Mucosa of descending colon (tissue), 3 donors: ENCODE measurements around the gene DPEP2. TPM values are rescaled to one million over a fixed set of nuclear protein-coding genes. Genes with fewer than 3 reads are reported as not detected.

Source experiments
- ATAC-seq: fragments of 200-7000 bp; cut with Tn5 transposase; one replicate; pipeline ENCODE4 v1.9.1; 2020; ENCODE audit warnings: mild to moderate bottlenecking, moderate library complexity
- DNase-seq, 3 donors: peaks; one replicate each; pipeline ENCODE4 v3.0.0-alpha.2; 2020
- H3K36me3 ChIP-seq: fragments of 200-600 bp; one replicate; pipeline ENCODE4 v1.8.0; 2021; ENCODE audit warnings: low read depth, mild to moderate bottlenecking
- H3K4me1 ChIP-seq: fragments of 200-600 bp; one replicate; pipeline ENCODE4 v1.8.0; 2021; ENCODE audit warnings: low read depth, mild to moderate bottlenecking
- H3K4me3 ChIP-seq: fragments of 200-600 bp; one replicate; pipeline ENCODE4 v1.8.0; 2021; ENCODE audit warnings: mild to moderate bottlenecking
- H3K9me3 ChIP-seq: fragments of 200-600 bp; one replicate; pipeline ENCODE4 v1.8.0; 2021; ENCODE audit warnings: mild to moderate bottlenecking
- CTCF ChIP-seq: fragments of 200-600 bp; IDR thresholded peaks from one replicate; pipeline ENCODE4 v1.8.0; 2022; ENCODE audit warnings: antibody characterized with exemption, mild to moderate bottlenecking
- intact Hi-C, 2 donors: fragments of 100-400 bp; cut with DNase I in 1 of 2; cut with micrococcal nuclease in 1 of 2; formaldehyde crosslinking; loops; one replicate each; pipeline versions ENCODE4 v1.11.0 to v1.11.1; 2022; cut with DNase I, micrococcal nuclease
- total RNA-seq, 3 donors: library from RNA; stranded (reverse); fragmentation: NEBNext Ultra II Directional in 2 of 3; extraction: Animal tissue kit (Norgen Biotek cat#: 25700) in 2 of 3; gene quantifications; one replicate each; pipeline versions ENCODE4 v1.2.1 to v1.2.4, GENCODE V29; 2021 to 2023
- donor health status: DM: no; HTN: no; CAD: no; lungs with moderate emphysema.
- donor health status: DM: no; HTN: no; CAD: no.
- donor health status: DM: no; HTN: yes; CAD: no.

DPEP2 gene
- total RNA-seq, 3 donors from 2014 or later, result 1.5 to 2.8 (median 1.6) TPM

GRCh38 chr16:67965668-67966548 lies 33.4 kb downstream of the DPEP2 start:
- intact Hi-C loops, result no loop called here
- H3K4me1 ChIP-seq, result peaks cover 22% of the 10 kb centered on the region

GRCh38 chr16:67964477-67965131 lies 34.7 kb downstream of the DPEP2 start:
- no peak for DNase-seq
- Histone ChIP-seq H3K36me3 (no peaks in the 10 kb centered on the region), H3K4me1 (peaks cover 22% of the 10 kb centered on the region), H3K9me3 (no peaks in the 10 kb centered on the region), H3K4me3 (no peak overlapping the region)
- intact Hi-C loops, result no loop called here
- ATAC-seq, result no peak
- no peak for TF ChIP-seq CTCF

More at GRCh38 chr16:67965668-67966548, 33.4 kb downstream of the DPEP2 start:
- no peak overlapping the region for H3K4me3 ChIP-seq
- H3K36me3 ChIP-seq, result no peaks in the 10 kb centered on the region
- no peaks in the 10 kb centered on the region for H3K9me3 ChIP-seq
- DNase-seq, result no peak
- TF ChIP-seq CTCF, result no peak
- ATAC-seq, result no peak

DNA sequence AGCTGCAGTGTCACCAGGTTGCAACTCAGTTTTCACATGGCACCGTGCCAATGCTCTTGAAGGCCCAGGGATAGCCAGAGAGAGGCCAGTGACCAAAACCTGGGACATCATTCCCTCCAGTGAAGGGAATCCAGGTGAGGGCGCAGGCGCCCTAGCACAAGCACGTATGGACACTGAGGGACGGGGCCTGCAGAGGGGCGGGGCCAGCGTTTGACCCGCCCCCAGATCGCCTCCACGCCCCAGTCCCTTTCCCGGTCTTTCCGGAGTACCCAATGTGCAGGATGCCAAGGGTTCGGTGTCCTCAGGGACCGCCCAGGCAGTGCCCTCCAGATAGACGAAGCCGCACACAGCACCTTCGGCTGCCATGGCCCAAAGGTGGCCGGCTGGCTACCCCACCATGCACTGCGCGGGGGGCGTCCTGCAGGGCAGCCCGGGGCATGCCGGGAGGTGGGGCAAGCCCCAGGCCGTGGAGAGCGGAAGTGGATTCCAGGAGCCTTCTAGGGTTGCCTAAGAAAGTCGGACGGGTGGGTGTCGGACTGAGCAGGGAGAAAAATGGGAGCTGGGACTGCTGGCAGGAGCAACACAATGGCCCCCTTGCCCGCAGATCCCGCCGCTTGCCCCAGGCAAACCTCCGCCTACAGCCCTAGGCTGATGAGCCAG lies 35.5 kb downstream of the DPEP2 start:
- no peak for TF ChIP-seq CTCF
- intact Hi-C loops, result no loop called here
- Histone ChIP-seq H3K36me3 (no peaks in the 10 kb centered on the region), H3K4me3 (no peak overlapping the region), H3K9me3 (no peaks in the 10 kb centered on the region), H3K4me1 (peaks cover 27% of the 10 kb centered on the region)
- no peak for ATAC-seq
- no peak for DNase-seq

DNA sequence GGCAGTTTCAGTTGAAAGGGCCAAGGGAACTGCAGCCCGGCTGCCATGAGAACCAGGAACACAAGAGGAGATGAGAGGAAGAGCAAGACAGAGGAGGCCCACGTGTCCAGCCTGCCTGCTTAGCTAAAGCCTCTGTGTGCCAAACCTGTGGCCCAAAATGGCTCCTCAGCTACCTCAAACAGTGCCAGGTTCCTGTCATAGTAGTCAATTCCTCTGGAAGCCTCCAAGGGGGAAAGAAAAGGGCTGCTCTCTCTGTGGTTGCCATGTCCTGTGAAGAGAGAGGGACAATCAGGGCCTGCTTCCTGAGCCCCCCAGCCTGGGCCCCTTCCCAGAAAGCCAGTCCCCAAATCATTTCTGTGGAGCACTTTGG lies 36.0 kb downstream of the DPEP2 start:
- DNase-seq (no peak), ATAC-seq (no peak)
- TF ChIP-seq CTCF, result no peak
- peaks cover 27% of the 10 kb centered on the region for H3K4me1 ChIP-seq
- H3K4me3 ChIP-seq, result no peak overlapping the region
- intact Hi-C loops, result no loop called here
- no peaks in the 10 kb centered on the region for H3K36me3 ChIP-seq
- H3K9me3 ChIP-seq, result no peaks in the 10 kb centered on the region

- intact Hi-C loops, result no loop called here
- DNase-seq (no peak), ATAC-seq (no peak)
- Histone ChIP-seq H3K9me3 (no peaks in the 10 kb centered on the region), H3K4me3 (no peak overlapping the region), H3K4me1 (peaks cover 22% of the 10 kb centered on the region), H3K36me3 (no peaks in the 10 kb centered on the region)
- TF ChIP-seq CTCF, result no peak
Observed at GRCh38 chr16:67962135-67962534, 37.1 kb downstream of the DPEP2 start.
